Mesendoderm (in vitro differentiated cells): ENCODE results near the gene VRK3.
A peak's percentile ranks its signal among the peaks of the same experiment; 100 is the strongest.
"Not testable (repeated sequence)": the region's sequence is repeated elsewhere in the genome, so short reads cannot be mapped to it uniquely, and the experiment has no call there.

Source experiments
- DNase-seq: peaks from one replicate; pipeline ENCODE4 v3.0.0; 2013
- H2AK5ac ChIP-seq: 2 replicates; pipeline ENCODE4 v1.6.1; 2013; ENCODE audit warnings: low read length, inconsistent platforms
- H2BK120ac ChIP-seq: 2 replicates; pipeline ENCODE4 v1.6.1; 2013; ENCODE audit warnings: low read depth, mild to moderate bottlenecking, low read length, moderate library complexity, mixed read lengths
- H2BK15ac ChIP-seq: replicated peaks from 2 replicates; pipeline ENCODE4 v1.6.1; 2013; ENCODE audit warnings: low read depth, mild to moderate bottlenecking, moderate library complexity
- H2BK5ac ChIP-seq: 2 replicates; pipeline ENCODE4 v1.6.1; 2013; ENCODE audit warnings: low read length, inconsistent platforms
- H3K18ac ChIP-seq: 2 replicates; pipeline ENCODE4 v1.6.1; 2013; ENCODE audit warnings: mild to moderate bottlenecking, low read length, mixed read lengths
- H3K23ac ChIP-seq: one replicate; pipeline ENCODE4 v1.6.1; 2013; ENCODE audit warnings: low read length
- H3K27ac ChIP-seq: 2 replicates; pipeline ENCODE4 v1.5.1; 2013; ENCODE audit warnings: low read depth, mild to moderate bottlenecking, inconsistent platforms, low read length, moderate library complexity
- H3K27me3 ChIP-seq: 2 replicates; pipeline ENCODE4 v1.6.1; 2013; ENCODE audit warnings: low read length, control low read depth, mild to moderate bottlenecking, inconsistent platforms; ENCODE audit not compliant: insufficient read depth, poor library complexity
- H3K36me3 ChIP-seq: 2 replicates; pipeline ENCODE4 v1.6.1; 2013; ENCODE audit warnings: low read length, inconsistent platforms; ENCODE audit not compliant: control insufficient read depth, insufficient read depth
- H3K4ac ChIP-seq: one replicate; pipeline ENCODE4 v1.6.1; 2013; ENCODE audit warnings: low read depth, mild to moderate bottlenecking, low read length, moderate library complexity
- H3K4me1 ChIP-seq: 2 replicates; pipeline ENCODE4 v1.6.1; 2013; ENCODE audit warnings: low read depth, low read length, inconsistent platforms; ENCODE audit not compliant: control insufficient read depth
- H3K4me2 ChIP-seq: 2 replicates; pipeline ENCODE4 v1.6.1; 2013; ENCODE audit warnings: low read length
- H3K4me3 ChIP-seq: 2 replicates; pipeline ENCODE4 v1.5.1; 2013; ENCODE audit warnings: mild to moderate bottlenecking, low read length
- H3K56ac ChIP-seq: one replicate; pipeline ENCODE4 v1.6.1; 2013; ENCODE audit warnings: low read length
- H3K79me1 ChIP-seq: 2 replicates; pipeline ENCODE4 v1.6.1; 2013; ENCODE audit warnings: low read length, inconsistent platforms
- H3K79me2 ChIP-seq: 2 replicates; pipeline ENCODE4 v1.6.1; 2013; ENCODE audit warnings: mild to moderate bottlenecking, low read length; ENCODE audit not compliant: control insufficient read depth, insufficient read depth
- H3K9ac ChIP-seq: 2 replicates; pipeline ENCODE4 v1.6.1; 2013; ENCODE audit warnings: low read length, inconsistent platforms
- H4K5ac ChIP-seq: one replicate; pipeline ENCODE4 v1.6.1; 2013; ENCODE audit warnings: low read length
- H4K8ac ChIP-seq: one replicate; pipeline ENCODE4 v1.6.1; 2013; ENCODE audit warnings: low read depth, mild to moderate bottlenecking, control low read depth, low read length, moderate library complexity
- WGBS: extraction: QIAGEN DNeasy Blood & Tissue Kit; methylation state at CpG from one replicate; pipeline ENCODE4 v1.1.7; 2013; ENCODE audit warnings: low lambda C conversion rate, missing lambda C conversion rate; ENCODE audit not compliant: insufficient coverage; ENCODE audit errors: extremely low coverage; 5-methylcytosine and 5-hydroxymethylcytosine counted together

VRK3 gene

GRCh38 chr19:50060107-50060506 is 34.9 kb upstream of the VRK3 start:
- Histone ChIP-seq H3K18ac (no peak overlapping the region), H2BK120ac (no peak overlapping the region), H4K5ac (no peak overlapping the region), H3K4ac (no peak overlapping the region), H3K36me3 (no peaks in the 10 kb centered on the region), H3K56ac (no peak overlapping the region), H3K23ac (no peak overlapping the region), H3K79me2 (no peaks in the 10 kb centered on the region), H3K79me1 (no peaks in the 10 kb centered on the region), H2BK5ac (no peak overlapping the region), H3K4me1 (no peaks in the 10 kb centered on the region), H2AK5ac (no peak overlapping the region), H3K4me2 (no peak overlapping the region), H2BK15ac (no peak overlapping the region), H3K4me3 (no peak overlapping the region), H4K8ac (no peak overlapping the region), H3K9ac (no peak overlapping the region), H3K27me3 (no peaks in the 10 kb centered on the region), H3K27ac (no peak overlapping the region)
- WGBS: no CpG with 5 or more reads among the region's 15 CpGs
- no peak for DNase-seq

GRCh38 chr19:50059045-50059444 is 33.9 kb upstream of the VRK3 start:
- Histone ChIP-seq H2BK5ac (no peak overlapping the region), H3K56ac (no peak overlapping the region), H3K27me3 (no peaks in the 10 kb centered on the region), H2BK120ac (no peak overlapping the region), H3K79me2 (no peaks in the 10 kb centered on the region), H3K9ac (no peak overlapping the region), H3K4ac (no peak overlapping the region), H3K4me2 (no peak overlapping the region), H3K79me1 (no peaks in the 10 kb centered on the region), H3K23ac (no peak overlapping the region), H4K5ac (no peak overlapping the region), H3K18ac (no peak overlapping the region), H3K4me3 (no peak overlapping the region), H3K27ac (no peak overlapping the region), H2BK15ac (no peak overlapping the region), H2AK5ac (no peak overlapping the region), H3K4me1 (no peaks in the 10 kb centered on the region), H4K8ac (no peak overlapping the region), H3K36me3 (no peaks in the 10 kb centered on the region)
- no peak for DNase-seq
- WGBS: no CpG with 5 or more reads among the region's 6 CpGs

- no peaks in the 10 kb centered on the region for H3K27me3 ChIP-seq
- no peak overlapping the region for H3K4me2 ChIP-seq
- H2BK120ac ChIP-seq: no peak overlapping the region
- no peak overlapping the region for H3K27ac ChIP-seq
- no peaks in the 10 kb centered on the region for H3K4me1 ChIP-seq
- no peak overlapping the region for H3K23ac ChIP-seq
- H3K9ac ChIP-seq: no peak overlapping the region
- H3K4ac ChIP-seq: no peak overlapping the region
- WGBS: no CpG with 5 or more reads among the region's 2 CpGs
- H3K36me3 ChIP-seq: no peaks in the 10 kb centered on the region
- H3K79me1 ChIP-seq: no peaks in the 10 kb centered on the region
- no peak overlapping the region for H2BK5ac ChIP-seq
- no peak for DNase-seq
- H3K56ac ChIP-seq: no peak overlapping the region
- H3K18ac ChIP-seq: no peak overlapping the region
- no peak overlapping the region for H3K4me3 ChIP-seq
- H3K79me2 ChIP-seq: no peaks in the 10 kb centered on the region
- H2BK15ac ChIP-seq: no peak overlapping the region
- no peak overlapping the region for H4K8ac ChIP-seq
- no peak overlapping the region for H4K5ac ChIP-seq
- H2AK5ac ChIP-seq: no peak overlapping the region
Measured at GRCh38 chr19:50058425-50058824, 33.3 kb upstream of the VRK3 start.

GRCh38 chr19:50053119-50053518 is 27.9 kb upstream of the VRK3 start:
- Histone ChIP-seq H3K23ac (no peak overlapping the region), H3K27me3 (no peaks in the 10 kb centered on the region), H3K18ac (no peak overlapping the region), H3K79me1 (no peaks in the 10 kb centered on the region), H2BK120ac (no peak overlapping the region), H3K79me2 (no peaks in the 10 kb centered on the region), H4K8ac (no peak overlapping the region), H3K4ac (no peak overlapping the region), H4K5ac (no peak overlapping the region), H3K4me3 (no peak overlapping the region), H3K9ac (no peak overlapping the region), H3K27ac (no peak overlapping the region), H2AK5ac (no peak overlapping the region), H3K56ac (no peak overlapping the region), H2BK15ac (no peak overlapping the region), H3K4me2 (no peak overlapping the region), H2BK5ac (no peak overlapping the region), H3K36me3 (no peaks in the 10 kb centered on the region), H3K4me1 (no peaks in the 10 kb centered on the region)
- WGBS: no CpG with 5 or more reads among the region's 4 CpGs
- no peak for DNase-seq

- Histone ChIP-seq H3K4me2 (no peak overlapping the region), H2BK5ac (no peak overlapping the region), H3K23ac (no peak overlapping the region), H4K8ac (no peak overlapping the region), H2AK5ac (no peak overlapping the region), H3K4ac (no peak overlapping the region), H3K27ac (peak overlapping the region; percentile 51), H2BK15ac (no peak overlapping the region), H3K9ac (no peak overlapping the region), H3K27me3 (no peaks in the 10 kb centered on the region), H2BK120ac (no peak overlapping the region), H3K18ac (no peak overlapping the region), H4K5ac (no peak overlapping the region), H3K4me1 (no peaks in the 10 kb centered on the region), H3K56ac (no peak overlapping the region), H3K36me3 (no peaks in the 10 kb centered on the region), H3K4me3 (no peak overlapping the region), H3K79me2 (no peaks in the 10 kb centered on the region), H3K79me1 (no peaks in the 10 kb centered on the region)
- DNase-seq: no peak
- no CpG with 5 or more reads among the region's 8 CpGs for WGBS
Measured at GRCh38 chr19:50051964-50052363, 26.8 kb upstream of the VRK3 start.

GRCh38 chr19:50051228-50051895 is 26.2 kb upstream of the VRK3 start:
- H3K4me3 ChIP-seq, H4K8ac ChIP-seq, H4K5ac ChIP-seq, H3K18ac ChIP-seq, H2BK15ac ChIP-seq, H2AK5ac ChIP-seq, H3K23ac ChIP-seq, H2BK5ac ChIP-seq, DNase-seq, H3K79me1 ChIP-seq, H3K27ac ChIP-seq, H3K9ac ChIP-seq, H3K79me2 ChIP-seq, H3K27me3 ChIP-seq, H3K56ac ChIP-seq, H3K4me1 ChIP-seq, H2BK120ac ChIP-seq, H3K36me3 ChIP-seq, H3K4me2 ChIP-seq, H3K4ac ChIP-seq: not testable (repeated sequence)
- WGBS: no CpG with 5 or more reads among the region's 16 CpGs
